PC-9 (cell line): ENCODE measurements around the gene CCDC137.

ENCODE experiments used
- CTCF ChIP-seq: fragments of 200-600 bp; sonication (generic); conservative IDR thresholded peaks from 2 replicates; pipeline ENCODE4 v1.6.1; 2017; ENCODE audit warnings: mixed run types, antibody characterized with exemption, mild to moderate bottlenecking, moderate library complexity
- EZH2 ChIP-seq: fragments of 200-600 bp; sonication (generic); IDR thresholded peaks from 2 replicates; pipeline ENCODE4 v1.8.0; 2017; ENCODE audit warnings: antibody characterized with exemption, low read depth

- no peak for TF ChIP-seq CTCF
- TF ChIP-seq EZH2, result no peak
Measured at GRCh38 chr17:81695211-81695610, 28.7 kb downstream of the CCDC137 start.
